ENCODE measurements around the gene PRUNE2. TPM values are rescaled to one million over a fixed set of nuclear protein-coding genes. Genes with fewer than 3 reads are reported as not detected.
"Not testable (repeated sequence)": the region's sequence is repeated elsewhere in the genome, so short reads cannot be mapped to it uniquely, and the experiment has no call there.

Gene PRUNE2
- total and polyA plus RNA-seq, 2 of the 13 experiments (the other 11 are each of a cell fraction or from before 2014, with no cell fraction given), result 0.02 TPM; not detected in 1

GRCh38 chr9:76743931-76744330 lies 162.0 kb downstream of the PRUNE2 start:
- WGBS (ENCODE audit: low lambda C conversion rate), result under 1% methylated on average over 3 of the region's 3 CpGs

GRCh38 chr9:76742890-76743289 lies 163.0 kb downstream of the PRUNE2 start:
- H3K9me3 ChIP-seq (ENCODE audit: low read length), result peaks cover 19% of the 10 kb centered on the region
- intact Hi-C loops (cut with micrococcal nuclease; ENCODE audit: unreplicated experiment); POLR2A ChIA-PET; CTCF ChIA-PET (ENCODE audit: low intra/inter-chr PET ratio, low total read pairs); H3K9ac ChIP-seq (ENCODE audit: insufficient read depth, low read depth, low read length); H3K4me1 ChIP-seq (ENCODE audit: insufficient read depth, low read length); H3K4me3 ChIP-seq (replicated peaks in 1 of 3; ENCODE audit: insufficient read depth in 1 of 3, low read depth in 2 of 3, low read length in 3 of 3); H3K4me2 ChIP-seq (ENCODE audit: low read depth, low read length); in situ Hi-C loops (cut with HindIII; ENCODE audit: extremely low pct_ligation_motif_present, low pct_unique_long_range_greater_than_20kb); ATAC-seq; H2AFZ ChIP-seq (ENCODE audit: low read length); H3K79me2 ChIP-seq (ENCODE audit: insufficient read depth, low read length); H3K27me3 ChIP-seq (ENCODE audit: control insufficient read depth in 1 of 2, insufficient read depth in 2 of 2, low read length in 2 of 2); H3K36me3 ChIP-seq (replicated peaks in 1 of 2; ENCODE audit: control insufficient read depth in 1 of 2, insufficient read depth in 2 of 2, low read length in 2 of 2); DNase-seq (ENCODE audit: low spot score); H4K20me1 ChIP-seq (ENCODE audit: insufficient read depth, low read length); BruUV-seq (replicated peaks); H3K27ac ChIP-seq (ENCODE audit: extremely low read length, insufficient read depth, low read length); FAIRE-seq: not testable (repeated sequence)
- WGBS (ENCODE audit: low lambda C conversion rate), result 1% methylated on average over 4 of the region's 4 CpGs

More at GRCh38 chr9:76743931-76744330, 162.0 kb downstream of the PRUNE2 start:
- H3K79me2 ChIP-seq (ENCODE audit: insufficient read depth, low read length), result no peaks in the 10 kb centered on the region
- DNase-seq (ENCODE audit: low spot score), result no peak
- no peak overlapping the region for H3K9ac ChIP-seq (ENCODE audit: insufficient read depth, low read depth, low read length)
- no peaks in the 10 kb centered on the region for H4K20me1 ChIP-seq (ENCODE audit: insufficient read depth, low read length)
- FAIRE-seq, result no peak
- no peak overlapping the region for H2AFZ ChIP-seq (ENCODE audit: low read length)
- no peaks in the 10 kb centered on the region for H3K4me1 ChIP-seq (ENCODE audit: insufficient read depth, low read length)
- peaks cover 19% of the 10 kb centered on the region for H3K9me3 ChIP-seq (ENCODE audit: low read length)
- in situ Hi-C loops (cut with HindIII; ENCODE audit: extremely low pct_ligation_motif_present, low pct_unique_long_range_greater_than_20kb), result no loop called here
- no peaks in the 10 kb centered on the region for H3K36me3 ChIP-seq (replicated peaks in 1 of 2; ENCODE audit: control insufficient read depth in 1 of 2, insufficient read depth in 2 of 2, low read length in 2 of 2)
- no TSS peak for BruUV-seq (replicated peaks)
- no peak overlapping the region for H3K4me2 ChIP-seq (ENCODE audit: low read depth, low read length)
- no peak overlapping the region for H3K27ac ChIP-seq (ENCODE audit: extremely low read length, insufficient read depth, low read length)
- intact Hi-C loops (cut with micrococcal nuclease; ENCODE audit: unreplicated experiment), result no loop called here
- no peak for ATAC-seq
- ChIA-PET CTCF (ENCODE audit: low intra/inter-chr PET ratio, low total read pairs) (no interaction called here), POLR2A (no interaction called here)
- no peak overlapping the region for H3K4me3 ChIP-seq (replicated peaks in 1 of 3; ENCODE audit: insufficient read depth in 1 of 3, low read depth in 2 of 3, low read length in 3 of 3)
- TF ChIP-seq ZSCAN20 (CRISPR knock-in tag; IDR thresholded peaks at IDR 0.05; ENCODE audit: borderline replicate concordance) (no peak), ZNF546 (CRISPR knock-in tag; conservative IDR thresholded peaks at IDR 0.05) (no peak), NR1H2 (CRISPR knock-in tag; IDR thresholded peaks at IDR 0.05; ENCODE audit: borderline replicate concordance, low read depth) (no peak), ZNF768 (CRISPR knock-in tag; IDR thresholded peaks at IDR 0.05) (no peak), ZNF138 (CRISPR knock-in tag; IDR thresholded peaks at IDR 0.05; ENCODE audit: low read depth) (no peak), HHEX (CRISPR knock-in tag; IDR thresholded peaks at IDR 0.05) (no peak), STAT5B (CRISPR knock-in tag; IDR thresholded peaks at IDR 0.05) (no peak), ZNF607 (CRISPR knock-in tag; IDR thresholded peaks at IDR 0.05; ENCODE audit: borderline replicate concordance) (no peak), RFXAP (CRISPR knock-in tag; IDR thresholded peaks at IDR 0.05; ENCODE audit: borderline replicate concordance) (no peak), PAF1 (CRISPR knock-in tag; IDR thresholded peaks at IDR 0.05) (no peak), CC2D1A (CRISPR knock-in tag; IDR thresholded peaks at IDR 0.05) (no peak)
- H3K27me3 ChIP-seq (ENCODE audit: control insufficient read depth in 1 of 2, insufficient read depth in 2 of 2, low read length in 2 of 2), result peaks cover 0 to 4% of the 10 kb centered on the region in 2 experiments; a peak in 1 of 5 replicates

Measured in HepG2 (cell line).